PC-9 (cell line): Measurements from ENCODE around the gene LRP1B. TPM values are rescaled to one million over a fixed set of nuclear protein-coding genes. Genes with fewer than 3 reads are reported as not detected.

ENCODE experiments used
- BruUV-seq: library from RNA; stranded (reverse); fragments of 400-500 nt; replicated peaks from 2 replicates; lab custom pipeline; 2021; lab: Mats Ljungman, UMichigan
- CTCF ChIA-PET: fragments of 300-600 bp; sonication (Branson Sonifier 250); formaldehyde crosslinking; loops from one replicate; lab custom pipeline; 2022; ENCODE audit warnings: antibody characterized with exemption; lab: Charles Lee
- POLR2A ChIA-PET: fragments of 300-600 bp; sonication (Branson Sonifier 250); formaldehyde crosslinking; loops from one replicate; lab custom pipeline; 2022; ENCODE audit warnings: antibody characterized with exemption; ENCODE audit not compliant: unreplicated experiment; lab: Charles Lee
- DNase-seq, 2 experiments: peaks; one replicate each; pipeline versions ENCODE4 v3.0.0 to v3.0.0-alpha.2; 2015 to 2022; ENCODE audit warnings: mixed read lengths in 1 of 2
- H2AFZ ChIP-seq: fragments of 200-600 bp; sonication (generic); 2 replicates; pipeline ENCODE4 v1.8.1; 2017; ENCODE audit warnings: antibody characterized with exemption
- H3F3A ChIP-seq: fragments of 200-600 bp; sonication (generic); 2 replicates; pipeline ENCODE4 v1.8.1; 2017; ENCODE audit warnings: antibody characterized with exemption, mild to moderate bottlenecking, low read depth; ENCODE audit not compliant: insufficient read depth
- H3K27ac ChIP-seq: fragments of 200-600 bp; sonication (generic); 2 replicates; pipeline ENCODE4 v1.6.1; 2016; ENCODE audit warnings: mixed run types
- H3K27me3 ChIP-seq: fragments of 200-600 bp; sonication (generic); 2 replicates; pipeline ENCODE4 v1.6.1; 2016; ENCODE audit warnings: low read depth, mixed run types; ENCODE audit not compliant: insufficient read depth
- H3K36me3 ChIP-seq: fragments of 200-600 bp; sonication (generic); 2 replicates; pipeline ENCODE4 v1.6.1; 2016; ENCODE audit warnings: low read depth, mixed run types
- H3K4me1 ChIP-seq: fragments of 200-600 bp; sonication (generic); replicated peaks from 2 replicates; pipeline ENCODE4 v1.6.1; 2016; ENCODE audit warnings: mixed run types; ENCODE audit not compliant: insufficient read depth
- H3K4me2 ChIP-seq: fragments of 200-600 bp; sonication (generic); 2 replicates; pipeline ENCODE4 v1.6.1; 2017; ENCODE audit warnings: mixed run types
- H3K4me3 ChIP-seq: fragments of 200-600 bp; sonication (generic); 2 replicates; pipeline ENCODE4 v1.6.1; 2016; ENCODE audit warnings: mixed run types
- H3K79me2 ChIP-seq: fragments of 200-600 bp; sonication (generic); 2 replicates; pipeline ENCODE4 v1.6.1; 2017; ENCODE audit warnings: low read depth, mixed run types
- H3K9me2 ChIP-seq: fragments of 200-600 bp; sonication (generic); 2 replicates; pipeline ENCODE4 v1.8.1; 2017; ENCODE audit warnings: mild to moderate bottlenecking; ENCODE audit not compliant: insufficient read depth
- H3K9me3 ChIP-seq: fragments of 200-600 bp; sonication (generic); 2 replicates; pipeline ENCODE4 v1.8.1; 2016; ENCODE audit warnings: low read depth; ENCODE audit not compliant: insufficient read depth
- H4K20me1 ChIP-seq: fragments of 200-600 bp; sonication (generic); 2 replicates; pipeline ENCODE4 v1.8.1; 2017; ENCODE audit not compliant: insufficient read depth
- CTCF ChIP-seq: fragments of 200-600 bp; sonication (generic); conservative IDR thresholded peaks from 2 replicates; pipeline ENCODE4 v1.6.1; 2017; ENCODE audit warnings: mixed run types, antibody characterized with exemption, mild to moderate bottlenecking, moderate library complexity
- EZH2 ChIP-seq: fragments of 200-600 bp; sonication (generic); IDR thresholded peaks from 2 replicates; pipeline ENCODE4 v1.8.0; 2017; ENCODE audit warnings: antibody characterized with exemption, low read depth
- intact Hi-C: fragments of 100-400 bp; cut with micrococcal nuclease; formaldehyde crosslinking; loops from one replicate; pipeline ENCODE4 v1.10.0; 2022; ENCODE audit not compliant: unreplicated experiment
- total RNA-seq: library from RNA; stranded (reverse); gene quantifications from 2 replicates; pipeline ENCODE4 v1.2.3, GENCODE V29; 2021

Gene LRP1B
- total RNA-seq, 1 experiment from 2014 or later = 1.7 TPM

- Histone ChIP-seq H3K4me2 (no peak overlapping the region), H3K27me3 (no peaks in the 10 kb centered on the region), H3F3A (no peaks in the 10 kb centered on the region), H3K9me3 (no peaks in the 10 kb centered on the region), H3K4me1 (no peaks in the 10 kb centered on the region), H3K36me3 (no peaks in the 10 kb centered on the region), H2AFZ (no peak overlapping the region), H3K27ac (no peak overlapping the region), H3K9me2 (no peaks in the 10 kb centered on the region), H4K20me1 (no peaks in the 10 kb centered on the region), H3K79me2 (no peaks in the 10 kb centered on the region), H3K4me3 (no peak overlapping the region)
- intact Hi-C loops = no loop called here
- POLR2A ChIA-PET = no interaction called here
- no peak for DNase-seq
- no TSS peak for BruUV-seq
- CTCF ChIA-PET = no interaction called here
- TF ChIP-seq EZH2 (no peak), CTCF (no peak)
These were observed 120.1 kb downstream of the LRP1B start for GRCh38 chr2:142010477-142011270.

- no peak overlapping the region for H2AFZ ChIP-seq
- no peaks in the 10 kb centered on the region for H4K20me1 ChIP-seq
- ChIA-PET CTCF (no interaction called here), POLR2A (no interaction called here)
- no peaks in the 10 kb centered on the region for H3K79me2 ChIP-seq
- TF ChIP-seq CTCF = no peak
- TF ChIP-seq EZH2 = no peak
- no peak overlapping the region for H3K4me3 ChIP-seq
- H3K36me3 ChIP-seq = no peaks in the 10 kb centered on the region
- no peaks in the 10 kb centered on the region for H3F3A ChIP-seq
- no peaks in the 10 kb centered on the region for H3K9me3 ChIP-seq
- no peak for DNase-seq
- no peaks in the 10 kb centered on the region for H3K4me1 ChIP-seq
- no peaks in the 10 kb centered on the region for H3K27me3 ChIP-seq
- no peaks in the 10 kb centered on the region for H3K9me2 ChIP-seq
- intact Hi-C loops = no loop called here
- no peak overlapping the region for H3K4me2 ChIP-seq
- no TSS peak for BruUV-seq
- no peak overlapping the region for H3K27ac ChIP-seq
These were observed 122.6 kb downstream of the LRP1B start for GRCh38 chr2:142008135-142008744.

- POLR2A ChIA-PET = no interaction called here
- CTCF ChIA-PET = no interaction called here
- H3K9me2 ChIP-seq = no peaks in the 10 kb centered on the region
- no peaks in the 10 kb centered on the region for H3K36me3 ChIP-seq
- H3K27me3 ChIP-seq = no peaks in the 10 kb centered on the region
- BruUV-seq = no TSS peak
- no peak overlapping the region for H3K4me2 ChIP-seq
- intact Hi-C loops = no loop called here
- no peak overlapping the region for H3K4me3 ChIP-seq
- H3K9me3 ChIP-seq = no peaks in the 10 kb centered on the region
- no peaks in the 10 kb centered on the region for H3K4me1 ChIP-seq
- no peaks in the 10 kb centered on the region for H3K79me2 ChIP-seq
- no peak overlapping the region for H3K27ac ChIP-seq
- H4K20me1 ChIP-seq = no peaks in the 10 kb centered on the region
- H2AFZ ChIP-seq = no peak overlapping the region
- no peak for DNase-seq
- H3F3A ChIP-seq = no peaks in the 10 kb centered on the region
- no peak for TF ChIP-seq CTCF
- no peak for TF ChIP-seq EZH2
These were observed 136.8 kb downstream of the LRP1B start for GRCh38 chr2:141994066-141994465.
